K562 (cell line): ENCODE results near the gene ISYNA1.

ENCODE experiments used
- CTCF ChIP-seq, 3 experiments: IDR thresholded peaks in 2 of 3; conservative IDR thresholded peaks in 1 of 3; 2 replicates each; pipeline ENCODE4 v1.5.1; 2011 to 2012; ENCODE audit warnings: low read length in 3 of 3, mild to moderate bottlenecking in 3 of 3, control low read depth in 2 of 3, improper control_type of control experiment in 1 of 3, inconsistent platforms in 1 of 3, low read depth in 1 of 3, mixed read lengths in 1 of 3, moderate library complexity in 1 of 3; ENCODE audit not compliant: insufficient read depth in 2 of 3
- POLR2AphosphoS5 ChIP-seq: IDR thresholded peaks from 2 replicates; pipeline ENCODE4 v1.6.1; 2011; ENCODE audit warnings: mild to moderate bottlenecking, low read depth, low read length, moderate library complexity; ENCODE audit not compliant: control insufficient read depth, insufficient read depth

- TF ChIP-seq CTCF (IDR thresholded peaks at IDR 0.05 in 2 of 3, conservative IDR thresholded peaks at IDR 0.05 in 1 of 3; ENCODE audit: insufficient read depth in 2 of 3, low read depth in 1 of 3, low read length in 3 of 3) (peak; percentile 17 to 95 (median 66); a peak in 4 of 6 replicates), POLR2AphosphoS5 (no peak)
These were observed 18.7 kb downstream of the ISYNA1 start, which contains the start of gene SSBP4 for GRCh38 chr19:18419195-18419698.
